RPMI7951 (cell line): ENCODE data around the gene KDM4C. TPM values are rescaled to one million over a fixed set of nuclear protein-coding genes. Genes with fewer than 3 reads are reported as not detected.
"Not testable (repeated sequence)": the region's sequence is repeated elsewhere in the genome, so short reads cannot be mapped to it uniquely, and the experiment has no call there.

Experiments used
- DNase-seq: peaks from one replicate; pipeline ENCODE4 v3.0.0-alpha.2; 2012; ENCODE audit warnings: low read depth
- total RNA-seq: library from RNA; depleted of rRNA; stranded (reverse); fragments of >200 nt; shearing (Covaris generic); gene quantifications from 2 replicates; pipeline ENCODE4 v1.2.3, GENCODE V29; 2014

The KDM4C gene
- total RNA-seq, 1 experiment from 2014 or later, result 11.1 TPM

GRCh38 chr9:6806318-6806717 lies 48.5 kb downstream of the KDM4C start:
- not testable (repeated sequence) for DNase-seq

GRCh38 chr9:6807669-6808068 lies 49.9 kb downstream of the KDM4C start:
- DNase-seq, result not testable (repeated sequence)

GRCh38 chr9:6811436-6811835 lies 53.7 kb downstream of the KDM4C start:
- DNase-seq, result no peak

GRCh38 chr9:6816581-6816980 lies 58.8 kb downstream of the KDM4C start:
- DNase-seq, result no peak

- no peak for DNase-seq
Measured at GRCh38 chr9:6818292-6818922, 60.6 kb downstream of the KDM4C start.

GRCh38 chr9:6819112-6819511 lies 61.3 kb downstream of the KDM4C start:
- no peak for DNase-seq

- DNase-seq, result no peak
Measured at GRCh38 chr9:6819529-6819928, 61.8 kb downstream of the KDM4C start.

- no peak for DNase-seq
Measured at GRCh38 chr9:6822696-6823095, 64.9 kb downstream of the KDM4C start.

GRCh38 chr9:6827439-6828145 lies 69.8 kb downstream of the KDM4C start:
- DNase-seq, result peak; percentile 31

- DNase-seq, result no peak
Measured at GRCh38 chr9:6829027-6829426, 71.3 kb downstream of the KDM4C start.

- no peak for DNase-seq
Measured at GRCh38 chr9:6829536-6829935, 71.8 kb downstream of the KDM4C start.

- peak; percentile 42 for DNase-seq
Measured at GRCh38 chr9:6833518-6834192, 75.9 kb downstream of the KDM4C start.

GRCh38 chr9:6834306-6834705 lies 76.5 kb downstream of the KDM4C start:
- no peak for DNase-seq

- no peak for DNase-seq
Measured at GRCh38 chr9:6838158-6838557, 80.4 kb downstream of the KDM4C start.

- DNase-seq, result peak; percentile 23
Measured at GRCh38 chr9:6842584-6842947, 84.8 kb downstream of the KDM4C start.

GRCh38 chr9:6843742-6844141 lies 86.0 kb downstream of the KDM4C start:
- no peak for DNase-seq

- no peak for DNase-seq
Measured at GRCh38 chr9:6844267-6844666, 86.5 kb downstream of the KDM4C start.

- no peak for DNase-seq
Measured at GRCh38 chr9:6845128-6845826, 87.5 kb downstream of the KDM4C start.

- DNase-seq, result no peak
Measured at GRCh38 chr9:6845880-6846279, 88.1 kb downstream of the KDM4C start.

- peak; percentile 76 for DNase-seq
Measured at GRCh38 chr9:6852243-6852963, 94.6 kb downstream of the KDM4C start.

GRCh38 chr9:6855860-6856259 lies 98.1 kb downstream of the KDM4C start:
- peak; percentile 11 for DNase-seq

GRCh38 chr9:6864102-6864501 lies 106.3 kb downstream of the KDM4C start:
- no peak for DNase-seq
